Subcutaneous abdominal adipose tissue (tissue), 5 donors: Measurements from ENCODE around the gene GRIFIN.
A peak's percentile ranks its signal among the peaks of the same experiment; 100 is the strongest.

Source experiments
- H3K27ac ChIP-seq: one replicate; pipeline ENCODE4 v1.7.0; 2013; ENCODE audit warnings: low read depth, mild to moderate bottlenecking, inconsistent platforms, low read length, moderate library complexity
- H3K27me3 ChIP-seq, 5 donors: one replicate each; pipeline ENCODE4 v1.7.0; 2013; ENCODE audit warnings: low read length in 5 of 5, inconsistent platforms in 1 of 5; ENCODE audit not compliant: control insufficient read depth in 5 of 5, insufficient read depth in 4 of 5
- H3K36me3 ChIP-seq, 5 donors: one replicate each; pipeline ENCODE4 v1.7.0; 2013; ENCODE audit warnings: low read length in 5 of 5; ENCODE audit not compliant: control insufficient read depth in 5 of 5, insufficient read depth in 5 of 5
- H3K4me1 ChIP-seq, 5 donors: one replicate each; pipeline ENCODE4 v1.7.0; 2013; ENCODE audit warnings: low read length in 5 of 5, mild to moderate bottlenecking in 3 of 5, moderate library complexity in 1 of 5; ENCODE audit not compliant: control insufficient read depth in 5 of 5, insufficient read depth in 5 of 5
- H3K4me3 ChIP-seq, 5 donors: one replicate each; pipeline ENCODE4 v1.7.0; 2013; ENCODE audit warnings: low read length in 5 of 5, low read depth in 1 of 5
- H3K9ac ChIP-seq, 5 donors: one replicate each; pipeline ENCODE4 v1.7.0; 2013; ENCODE audit warnings: low read length in 5 of 5, mild to moderate bottlenecking in 4 of 5, moderate library complexity in 3 of 5
- H3K9me3 ChIP-seq, 5 donors: one replicate each; pipeline ENCODE4 v1.7.0; 2013; ENCODE audit warnings: low read length in 5 of 5; ENCODE audit not compliant: control insufficient read depth in 5 of 5
- donor health status: healthy.
- donor health status: healthy.
- donor health status: healthy.
- donor health status: healthy.
- donor health status: healthy.

The GRIFIN gene

GRCh38 chr7:2498708-2499107 lies 22.5 kb upstream of the GRIFIN start:
- peaks cover 5 to 41% (median 34%) of the 10 kb centered on the region in 5 donors for H3K4me1 ChIP-seq
- no peak overlapping the region for H3K4me3 ChIP-seq
- peak overlapping the region in 1 of 5 donors; percentile 36 for H3K9ac ChIP-seq
- H3K27ac ChIP-seq, result no peak overlapping the region
- H3K27me3 ChIP-seq, result no peaks in the 10 kb centered on the region
- no peaks in the 10 kb centered on the region for H3K36me3 ChIP-seq
- H3K9me3 ChIP-seq, result no peaks in the 10 kb centered on the region

GRCh38 chr7:2497500-2498336 lies 21.5 kb upstream of the GRIFIN start:
- Histone ChIP-seq H3K9ac (no peak overlapping the region), H3K27ac (no peak overlapping the region), H3K4me3 (no peak overlapping the region), H3K4me1 (peaks cover 7 to 41% (median 34%) of the 10 kb centered on the region in 5 donors), H3K27me3 (no peaks in the 10 kb centered on the region), H3K9me3 (no peaks in the 10 kb centered on the region), H3K36me3 (no peaks in the 10 kb centered on the region)

- Histone ChIP-seq H3K27me3 (no peaks in the 10 kb centered on the region), H3K36me3 (no peaks in the 10 kb centered on the region), H3K9me3 (no peaks in the 10 kb centered on the region), H3K9ac (no peak overlapping the region), H3K4me1 (peaks cover 7 to 42% (median 36%) of the 10 kb centered on the region in 5 donors), H3K4me3 (no peak overlapping the region), H3K27ac (no peak overlapping the region)
Measured at GRCh38 chr7:2497065-2497464, 20.9 kb upstream of the GRIFIN start.

- Histone ChIP-seq H3K9me3 (no peaks in the 10 kb centered on the region), H3K9ac (no peak overlapping the region), H3K36me3 (no peaks in the 10 kb centered on the region), H3K27me3 (no peaks in the 10 kb centered on the region), H3K4me1 (peaks cover 7 to 42% (median 36%) of the 10 kb centered on the region in 5 donors), H3K27ac (no peak overlapping the region), H3K4me3 (no peak overlapping the region)
Measured at GRCh38 chr7:2496375-2496774, 20.2 kb upstream of the GRIFIN start.

- peaks cover 7 to 43% (median 39%) of the 10 kb centered on the region in 5 donors for H3K4me1 ChIP-seq
- no peak overlapping the region for H3K4me3 ChIP-seq
- H3K36me3 ChIP-seq, result no peaks in the 10 kb centered on the region
- H3K27ac ChIP-seq, result no peak overlapping the region
- H3K27me3 ChIP-seq, result no peaks in the 10 kb centered on the region
- no peak overlapping the region for H3K9ac ChIP-seq
- no peaks in the 10 kb centered on the region for H3K9me3 ChIP-seq
Measured at GRCh38 chr7:2495418-2496299, 19.5 kb upstream of the GRIFIN start.

GRCh38 chr7:2494191-2495130 lies 18.3 kb upstream of the GRIFIN start:
- Histone ChIP-seq H3K4me1 (peaks cover 6 to 52% (median 48%) of the 10 kb centered on the region in 5 donors), H3K27ac (no peak overlapping the region), H3K36me3 (no peaks in the 10 kb centered on the region), H3K9me3 (no peaks in the 10 kb centered on the region), H3K9ac (no peak overlapping the region), H3K4me3 (no peak overlapping the region), H3K27me3 (no peaks in the 10 kb centered on the region)

- H3K9me3 ChIP-seq, result no peaks in the 10 kb centered on the region
- H3K4me1 ChIP-seq, result peaks cover 5 to 54% (median 52%) of the 10 kb centered on the region in 5 donors
Measured at GRCh38 chr7:2493205-2494164, 17.3 kb upstream of the GRIFIN start.

GRCh38 chr7:2492038-2492437 lies 15.8 kb upstream of the GRIFIN start:
- no peak overlapping the region for H3K4me3 ChIP-seq
- no peak overlapping the region for H3K9ac ChIP-seq
- H3K27ac ChIP-seq, result no peak overlapping the region
- no peaks in the 10 kb centered on the region for H3K27me3 ChIP-seq
- H3K4me1 ChIP-seq, result peaks cover 14 to 62% (median 58%) of the 10 kb centered on the region in 5 donors
- H3K9me3 ChIP-seq, result no peaks in the 10 kb centered on the region
- no peaks in the 10 kb centered on the region for H3K36me3 ChIP-seq

More at GRCh38 chr7:2493205-2494164, 17.3 kb upstream of the GRIFIN start:
- Histone ChIP-seq H3K4me3 (no peak overlapping the region), H3K27ac (no peak overlapping the region), H3K27me3 (no peaks in the 10 kb centered on the region), H3K9ac (no peak overlapping the region), H3K36me3 (no peaks in the 10 kb centered on the region)
